Measurements from ENCODE around the gene FBXW4.

The FBXW4 gene

DNA sequence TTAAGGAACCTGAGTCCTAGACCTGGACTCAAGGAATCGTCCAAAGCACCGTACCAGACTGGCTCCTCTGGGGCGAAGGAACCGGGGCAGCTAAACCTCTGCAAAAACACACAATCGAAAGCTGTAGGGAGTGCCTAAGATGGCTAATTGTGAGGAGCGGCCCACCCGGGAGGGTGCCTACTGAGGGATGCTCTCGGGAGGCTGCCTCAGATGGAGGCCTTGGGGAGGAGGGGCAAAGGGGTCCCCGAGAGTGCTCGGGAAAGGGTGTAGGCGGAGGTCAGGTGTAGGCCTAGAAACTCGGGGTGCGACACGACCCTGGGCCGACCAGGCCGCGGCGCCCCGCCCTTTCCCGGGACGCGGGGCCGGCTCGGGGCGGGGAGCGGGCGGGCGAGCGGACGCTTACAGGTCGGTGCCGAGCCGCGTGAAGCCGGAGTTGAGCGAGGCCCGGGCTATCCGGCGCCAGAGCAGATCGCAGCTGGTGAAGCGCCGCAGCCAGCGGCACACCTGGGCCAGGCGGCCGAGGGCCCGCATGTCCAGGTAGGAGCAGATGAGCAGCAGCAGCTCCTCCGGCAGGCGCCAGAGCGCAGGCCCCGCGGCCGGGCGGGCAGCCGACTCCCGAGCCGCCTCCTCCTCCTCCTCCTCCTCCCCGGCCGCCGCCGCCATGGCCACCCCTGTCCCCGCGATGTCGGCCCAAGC lies 844 bp downstream of the FBXW4 start:
- no peak for DNase-seq

GRCh38 chr10:101693651-101693977 lies 1.4 kb downstream of the FBXW4 start:
- DNase-seq = no peak

GRCh38 chr10:101691081-101691480 lies 3.9 kb downstream of the FBXW4 start:
- DNase-seq = no peak

DNA sequence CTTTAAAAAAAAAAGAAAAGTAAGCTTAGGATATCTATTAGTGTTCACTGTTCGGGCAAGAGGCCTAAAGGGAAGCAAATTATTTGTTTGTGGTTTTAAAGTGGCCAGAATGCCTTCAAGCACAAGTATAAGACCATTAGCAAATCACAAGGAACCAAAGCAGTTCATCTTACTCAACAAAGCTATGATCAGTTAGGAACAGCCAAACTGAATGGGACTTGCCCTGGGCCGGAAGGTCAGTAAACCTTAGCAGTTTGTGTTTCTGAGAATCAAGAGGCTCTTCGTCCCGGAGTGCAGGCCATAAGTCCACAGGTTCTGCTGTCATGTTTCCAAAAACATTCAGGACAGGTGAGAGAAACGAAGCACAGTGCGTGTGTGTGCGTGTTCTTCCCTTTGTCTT lies 4.5 kb downstream of the FBXW4 start:
- DNase-seq = no peak

GRCh38 chr10:101687071-101687658 lies 7.8 kb downstream of the FBXW4 start:
- no peak for DNase-seq

- no peak for DNase-seq
These were observed 8.6 kb downstream of the FBXW4 start for GRCh38 chr10:101686133-101686925.

DNA sequence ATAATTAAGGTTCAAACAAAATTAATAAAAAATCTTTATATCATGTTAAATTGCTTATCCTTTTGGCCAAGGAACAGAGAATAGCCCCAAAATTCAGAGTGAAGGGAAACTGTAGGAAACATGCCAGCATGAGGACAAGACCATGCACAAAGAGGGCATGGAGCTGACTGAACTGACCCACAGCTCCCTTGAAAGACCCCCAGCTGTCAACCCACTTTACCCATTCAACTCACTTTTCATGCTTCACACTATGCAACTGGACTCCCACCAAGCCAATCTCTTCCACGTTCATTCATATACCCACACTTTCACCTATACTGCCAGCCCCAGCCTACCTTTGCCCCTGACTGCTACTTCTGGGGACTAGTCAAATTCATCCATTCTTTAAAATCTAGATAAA lies 10.2 kb downstream of the FBXW4 start:
- DNase-seq = no peak

- DNase-seq = no peak
These were observed 11.7 kb downstream of the FBXW4 start for GRCh38 chr10:101683276-101683675.

DNA sequence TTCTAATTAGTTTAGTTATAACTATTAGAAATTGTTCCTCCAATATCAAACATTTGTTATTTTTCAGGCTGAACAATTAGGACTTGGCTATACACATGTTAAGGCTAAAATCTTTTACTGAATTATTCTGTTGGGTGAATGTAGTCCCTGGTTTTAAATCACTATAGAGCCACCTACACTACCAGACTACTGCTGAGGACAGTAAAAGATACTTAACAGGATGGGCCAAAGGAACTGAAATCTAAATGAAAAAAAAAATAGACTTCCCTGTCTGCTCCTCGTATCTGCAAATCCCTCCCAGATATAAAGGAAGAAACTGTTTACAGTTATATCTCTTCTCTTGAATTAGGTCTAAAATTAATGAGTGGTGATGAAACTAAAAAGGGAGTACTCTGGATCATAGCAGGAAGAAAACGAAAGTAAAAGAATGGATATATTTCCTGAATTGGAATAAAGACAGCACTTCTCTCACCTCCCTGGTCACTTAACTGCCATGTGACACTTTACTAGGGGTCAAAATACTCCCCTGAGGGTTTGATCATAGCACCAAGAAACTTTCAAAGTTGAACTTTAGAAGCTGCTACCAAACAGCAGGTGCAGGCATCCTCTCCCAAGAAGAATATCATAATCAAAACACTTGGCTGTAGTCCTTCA lies 12.7 kb downstream of the FBXW4 start:
- no peak for DNase-seq

DNA sequence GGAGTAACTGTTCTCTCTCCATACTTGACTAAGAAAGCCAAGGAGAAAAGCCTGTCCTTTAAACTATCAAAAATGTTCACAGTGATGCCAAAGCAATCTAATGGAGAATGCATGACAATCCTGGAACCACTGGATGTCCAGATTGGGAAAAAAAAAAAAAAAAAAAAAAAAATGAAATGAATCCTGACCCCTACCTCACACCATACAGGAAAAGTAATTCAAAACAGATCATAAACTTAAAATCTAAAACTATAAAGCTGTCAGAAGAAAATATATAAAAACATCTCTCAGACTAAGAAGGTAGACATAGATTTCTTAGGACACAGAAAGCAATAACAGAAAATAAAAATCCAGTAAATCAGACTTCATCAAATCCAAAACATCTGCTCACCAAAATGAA lies 18.4 kb downstream of the FBXW4 start:
- no peak for DNase-seq

DNA sequence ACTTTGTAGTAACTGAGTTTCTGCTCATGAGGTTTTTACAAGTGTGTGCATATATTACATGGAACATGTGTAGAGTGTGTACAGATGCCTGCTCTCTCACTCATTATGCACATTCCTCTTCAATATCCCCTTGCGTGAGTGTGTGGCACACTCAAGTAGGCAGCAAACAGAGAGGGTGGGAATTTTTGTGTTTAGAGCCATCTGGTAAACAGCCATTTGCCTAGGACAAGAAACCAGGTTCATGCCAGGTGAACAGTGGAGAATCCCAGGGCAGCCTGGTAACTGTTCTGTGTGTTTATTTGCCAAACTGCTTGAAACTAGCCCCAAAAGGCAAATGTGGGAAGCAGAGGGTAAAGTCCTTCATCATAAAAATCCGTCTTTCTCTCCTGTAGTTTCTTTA lies 19.9 kb downstream of the FBXW4 start:
- DNase-seq = no peak

DNA sequence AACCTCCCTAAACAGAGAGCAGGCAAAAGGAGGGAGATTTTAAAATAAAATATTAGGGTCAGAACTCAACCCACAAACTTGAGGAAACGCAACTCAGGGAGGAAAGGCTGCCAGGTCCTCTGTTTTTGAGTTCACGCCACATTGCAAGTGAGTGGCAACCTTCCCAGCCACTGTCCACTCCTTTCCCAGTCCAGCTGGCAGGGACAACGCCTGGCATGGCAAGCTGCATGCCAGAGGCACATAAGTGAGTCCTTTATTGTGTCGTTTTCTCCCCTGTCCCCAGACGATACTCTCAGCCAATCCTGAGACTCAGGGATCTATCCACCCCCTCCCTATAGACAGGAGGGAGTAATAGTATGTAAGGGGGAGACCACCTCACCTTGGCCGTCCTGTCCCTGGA lies 22.4 kb downstream of the FBXW4 start:
- no peak for DNase-seq

DNA sequence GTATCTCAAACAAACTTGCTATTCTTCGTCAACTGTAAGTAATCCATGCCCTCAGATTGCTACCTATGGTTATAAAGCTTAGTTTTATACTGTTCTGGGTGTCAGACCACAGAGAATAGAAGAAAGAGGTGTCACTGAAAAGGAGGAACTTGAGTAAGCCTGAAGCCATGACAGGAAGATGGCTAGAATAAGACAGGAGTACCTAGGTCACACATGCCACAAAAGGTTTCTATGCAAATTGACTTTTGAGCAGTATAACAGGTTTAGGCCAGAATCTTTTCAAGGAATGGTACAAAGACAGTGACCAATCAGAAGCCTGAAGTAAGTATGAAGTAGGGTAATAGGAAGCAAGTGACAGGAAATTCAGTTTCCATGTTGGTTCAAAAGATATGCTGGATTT lies 23.5 kb downstream of the FBXW4 start:
- no peak for DNase-seq

DNA sequence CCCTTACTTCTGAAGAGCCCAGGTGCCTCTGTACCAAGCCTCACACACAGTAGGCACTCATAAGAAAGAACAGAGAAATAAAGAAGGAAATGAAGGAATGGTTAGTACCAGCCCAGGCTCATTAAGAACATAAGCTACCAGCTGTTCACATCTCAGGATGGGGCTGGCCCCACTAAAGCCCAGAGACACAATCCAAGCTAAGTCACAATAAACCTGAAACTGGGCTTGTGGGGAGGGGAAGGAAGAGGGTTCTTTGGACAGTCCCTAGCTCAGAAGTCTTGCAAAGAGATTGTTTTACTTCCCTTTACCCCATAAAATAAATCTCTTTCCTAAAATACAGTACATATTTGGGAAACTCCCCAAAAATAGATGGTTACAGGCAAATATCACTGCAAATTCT lies 24.3 kb downstream of the FBXW4 start:
- no peak for DNase-seq

DNA sequence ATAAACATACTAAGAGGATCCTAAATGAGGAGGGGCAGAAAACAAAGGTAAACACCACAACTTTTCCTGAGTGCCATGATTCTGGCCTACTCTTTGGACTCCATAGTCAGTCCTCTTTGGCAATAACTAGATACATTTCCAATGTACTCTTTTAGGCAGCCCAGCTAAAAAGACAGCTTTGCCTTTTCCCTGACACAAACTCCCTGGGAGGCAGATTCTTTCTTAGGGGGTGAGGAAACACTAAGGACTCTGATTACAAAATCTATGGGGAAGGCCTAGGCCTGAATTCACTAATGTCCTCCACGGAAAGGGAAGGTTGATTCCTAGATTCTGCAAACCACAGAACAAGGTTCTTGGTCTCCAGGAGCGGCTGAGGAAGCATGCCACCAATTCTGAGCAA lies 25.8 kb downstream of the FBXW4 start:
- DNase-seq = no peak

DNA sequence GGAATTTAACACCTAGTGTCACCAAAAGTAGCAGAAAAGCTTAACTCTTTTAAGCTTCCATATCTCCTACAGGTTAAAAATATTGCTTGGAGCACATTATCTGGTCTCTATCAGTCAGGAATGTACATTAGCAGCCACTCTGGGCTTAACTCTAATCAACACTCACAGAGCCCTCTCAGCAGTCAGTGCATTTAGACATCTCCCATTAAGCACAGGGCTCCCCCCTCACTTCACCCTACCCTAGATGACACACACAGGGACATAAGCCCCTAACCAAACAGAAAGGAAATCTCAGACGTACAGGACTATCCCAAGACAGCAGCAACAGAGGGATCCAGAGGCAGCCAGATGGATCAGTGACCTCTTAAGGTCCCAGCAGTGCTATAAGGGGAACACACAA lies 26.4 kb downstream of the FBXW4 start:
- DNase-seq = no peak

GRCh38 chr10:101666083-101666482 lies 28.9 kb downstream of the FBXW4 start:
- no peak for DNase-seq

DNA sequence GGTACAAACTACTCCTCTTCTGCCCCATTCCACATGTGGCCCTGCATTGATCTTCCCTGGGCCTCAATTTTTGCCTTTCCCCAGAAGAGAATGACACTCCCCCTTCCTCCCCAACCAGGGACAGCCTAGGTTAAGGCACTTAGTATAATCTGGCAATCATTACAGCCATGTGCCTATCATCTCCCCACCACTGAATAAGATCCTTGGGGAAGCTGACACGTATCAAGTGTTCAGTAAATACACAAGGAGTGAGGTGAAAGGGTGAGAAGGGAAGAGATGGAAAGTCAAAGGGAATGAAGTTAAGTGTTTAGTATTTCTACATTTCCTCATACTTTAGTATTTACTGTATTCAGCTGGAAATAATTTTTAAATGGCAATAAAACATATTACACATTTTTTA lies 31.9 kb downstream of the FBXW4 start:
- DNase-seq = no peak

- no peak for DNase-seq
These were observed 34.7 kb downstream of the FBXW4 start for GRCh38 chr10:101660256-101660655.

GRCh38 chr10:101658975-101659374 lies 36.0 kb downstream of the FBXW4 start:
- DNase-seq = no peak

GRCh38 chr10:101656890-101657289 lies 38.1 kb downstream of the FBXW4 start:
- DNase-seq = no peak

GRCh38 chr10:101655570-101655969 lies 39.4 kb downstream of the FBXW4 start:
- no peak for DNase-seq

GRCh38 chr10:101653536-101653935 lies 41.4 kb downstream of the FBXW4 start:
- DNase-seq = no peak

- no peak for DNase-seq
These were observed 43.6 kb downstream of the FBXW4 start for GRCh38 chr10:101651336-101651735.

Data from NCI-H2029 treated with DMSO at 0.1 percent for 48 hours (cell line).